ENCODE data around the gene PHOSPHO1. TPM values are rescaled to one million over a fixed set of nuclear protein-coding genes. Genes with fewer than 3 reads are reported as not detected.

PHOSPHO1 gene
- total and polyA plus RNA-seq, 2 of the 13 experiments (the other 11 are each of a cell fraction or from before 2014, with no cell fraction given) = not detected

GRCh38 chr17:49242813-49243212 is 12.2 kb upstream of the PHOSPHO1 start:
- H3K27ac ChIP-seq (ENCODE audit: extremely low read length, insufficient read depth, low read length) = no peak overlapping the region
- in situ Hi-C loops (cut with HindIII; ENCODE audit: extremely low pct_ligation_motif_present, low pct_unique_long_range_greater_than_20kb) (no loop called here), intact Hi-C loops (cut with micrococcal nuclease; ENCODE audit: unreplicated experiment) (no loop called here)
- FAIRE-seq (no peak), DNase-seq (ENCODE audit: low spot score) (no peak), ATAC-seq (no peak)
- no peak overlapping the region for H3K9ac ChIP-seq (ENCODE audit: insufficient read depth, low read depth, low read length)
- TF ChIP-seq SALL1 (CRISPR knock-in tag; IDR thresholded peaks at IDR 0.05) = no peak
- TF ChIP-seq PTBP1 (IDR thresholded peaks at IDR 0.05; ENCODE audit: low read depth, low read length, poor library complexity, severe bottlenecking) = no peak
- no peak for TF ChIP-seq ZKSCAN1 (IDR thresholded peaks at IDR 0.05; ENCODE audit: low read length)
- no peak for TF ChIP-seq ZNF670 (CRISPR knock-in tag; IDR thresholded peaks at IDR 0.05; ENCODE audit: borderline replicate concordance)
- H3K36me3 ChIP-seq (replicated peaks in 1 of 2; ENCODE audit: control insufficient read depth in 1 of 2, insufficient read depth in 2 of 2, low read length in 2 of 2) = no peaks in the 10 kb centered on the region
- H3K9me3 ChIP-seq (ENCODE audit: low read length) = no peaks in the 10 kb centered on the region
- no peaks in the 10 kb centered on the region for H3K4me1 ChIP-seq (ENCODE audit: insufficient read depth, low read length)
- ChIA-PET POLR2A (no interaction called here), CTCF (ENCODE audit: low intra/inter-chr PET ratio, low total read pairs) (no interaction called here)
- H3K79me2 ChIP-seq (ENCODE audit: insufficient read depth, low read length) = no peaks in the 10 kb centered on the region
- no TSS peak for BruUV-seq (replicated peaks)
- 50% methylated on average over 5 of the region's 5 CpGs for WGBS (ENCODE audit: low lambda C conversion rate)
- no peaks in the 10 kb centered on the region for H4K20me1 ChIP-seq (ENCODE audit: insufficient read depth, low read length)
- peaks cover 0 to 14% of the 10 kb centered on the region in 2 experiments; a peak in 4 of 5 replicates for H3K27me3 ChIP-seq (ENCODE audit: control insufficient read depth in 1 of 2, insufficient read depth in 2 of 2, low read length in 2 of 2)
- no peak overlapping the region for H3K4me2 ChIP-seq (ENCODE audit: low read depth, low read length)
- H2AFZ ChIP-seq (ENCODE audit: low read length) = no peak overlapping the region
- H3K4me3 ChIP-seq (replicated peaks in 1 of 3; ENCODE audit: insufficient read depth in 1 of 3, low read depth in 2 of 3, low read length in 3 of 3) = no peak overlapping the region

- Histone ChIP-seq H3K9me3 (ENCODE audit: low read length) (no peaks in the 10 kb centered on the region), H3K4me1 (ENCODE audit: insufficient read depth, low read length) (peaks cover 7% of the 10 kb centered on the region), H3K4me3 (replicated peaks in 1 of 3; ENCODE audit: insufficient read depth in 1 of 3, low read depth in 2 of 3, low read length in 3 of 3) (no peak overlapping the region), H3K27ac (ENCODE audit: extremely low read length, insufficient read depth, low read length) (no peak overlapping the region), H3K27me3 (ENCODE audit: control insufficient read depth in 1 of 2, insufficient read depth in 2 of 2, low read length in 2 of 2) (peaks cover 0 to 13% of the 10 kb centered on the region in 2 experiments; a peak in 4 of 5 replicates), H3K4me2 (ENCODE audit: low read depth, low read length) (no peak overlapping the region), H4K20me1 (ENCODE audit: insufficient read depth, low read length) (no peaks in the 10 kb centered on the region), H3K36me3 (replicated peaks in 1 of 2; ENCODE audit: control insufficient read depth in 1 of 2, insufficient read depth in 2 of 2, low read length in 2 of 2) (no peaks in the 10 kb centered on the region), H3K79me2 (ENCODE audit: insufficient read depth, low read length) (no peaks in the 10 kb centered on the region), H3K9ac (ENCODE audit: insufficient read depth, low read depth, low read length) (no peak overlapping the region), H2AFZ (ENCODE audit: low read length) (no peak overlapping the region)
- ChIA-PET POLR2A (no interaction called here), CTCF (ENCODE audit: low intra/inter-chr PET ratio, low total read pairs) (no interaction called here)
- no peak for DNase-seq (ENCODE audit: low spot score)
- intact Hi-C loops (cut with micrococcal nuclease; ENCODE audit: unreplicated experiment) = no loop called here
- in situ Hi-C loops (cut with HindIII; ENCODE audit: extremely low pct_ligation_motif_present, low pct_unique_long_range_greater_than_20kb) = no loop called here
- 45% methylated on average over 9 of the region's 9 CpGs for WGBS (ENCODE audit: low lambda C conversion rate)
- BruUV-seq (replicated peaks) = no TSS peak
- ATAC-seq = no peak
- no peak for FAIRE-seq
- no peak for TF ChIP-seq NFE2L2 (IDR thresholded peaks at IDR 0.05; ENCODE audit: low read length)
- no peak for TF ChIP-seq REPIN1 (CRISPR knock-in tag; IDR thresholded peaks at IDR 0.05; ENCODE audit: borderline replicate concordance, low read depth)
- TF ChIP-seq POLR2A (IDR thresholded peaks at IDR 0.05; ENCODE audit: insufficient read depth in 1 of 2, low read depth in 2 of 2, low read length in 2 of 2) = no peak
- TF ChIP-seq AKNA (CRISPR knock-in tag; IDR thresholded peaks at IDR 0.05; ENCODE audit: borderline replicate concordance) = no peak
- no peak for TF ChIP-seq JDP2 (CRISPR knock-in tag; IDR thresholded peaks at IDR 0.05; ENCODE audit: borderline replicate concordance)
- TF ChIP-seq MBD4 (IDR thresholded peaks at IDR 0.05; ENCODE audit: borderline replicate concordance, low read length) = no peak
- no peak for TF ChIP-seq MAX (IDR thresholded peaks at IDR 0.05)
- TF ChIP-seq TFDP2 (CRISPR knock-in tag; IDR thresholded peaks at IDR 0.05) = no peak
- no peak for TF ChIP-seq SETDB1 (CRISPR knock-in tag; IDR thresholded peaks at IDR 0.05; ENCODE audit: borderline replicate concordance)
Measured at GRCh38 chr17:49241692-49242397, 11.3 kb upstream of the PHOSPHO1 start.
